HepG2 (cell line): ENCODE results near the gene MAPK14. TPM values are rescaled to one million over a fixed set of nuclear protein-coding genes. Genes with fewer than 3 reads are reported as not detected.
A peak's percentile ranks its signal among the peaks of the same experiment; 100 is the strongest.

Source experiments
- ATF7 ChIP-seq, 2 experiments: fragments of 450-650 bp in 1 of 2; sonication (generic) in 1 of 2; formaldehyde crosslinking in 1 of 2; IDR thresholded peaks; 2 replicates each; pipeline versions ENCODE4 v1.4.0 to v1.6.1; 2016 to 2020; ENCODE audit warnings: antibody characterized with exemption in 1 of 2, mild to moderate bottlenecking in 1 of 2, missing genetic modification reagents in 1 of 2
- CCAR2 ChIP-seq: fragments of 200-400 bp; formaldehyde crosslinking; optimal IDR thresholded peaks from 2 replicates; pipeline ENCODE3; 2018; ENCODE audit warnings: low read depth, mild to moderate bottlenecking, low read length, moderate library complexity
- EEA1 ChIP-seq: sonication (generic); formaldehyde crosslinking; IDR thresholded peaks from 2 replicates; pipeline ENCODE4 v1.5.1; 2020; ENCODE audit warnings: mild to moderate bottlenecking, missing genetic modification reagents, borderline replicate concordance
- KMT2B ChIP-seq: IDR thresholded peaks from 2 replicates; pipeline ENCODE4 v1.6.1; 2016; ENCODE audit warnings: missing genetic modification reagents, missing compliant biosample characterization
- NFKB2 ChIP-seq: sonication (generic); formaldehyde crosslinking; IDR thresholded peaks from 2 replicates; pipeline ENCODE4 v1.4.0; 2020; ENCODE audit warnings: missing genetic modification reagents, borderline replicate concordance
- RFXANK ChIP-seq: IDR thresholded peaks from 2 replicates; pipeline ENCODE4 v1.6.1; 2016
- SMARCE1 ChIP-seq: fragments of 450-650 bp; IDR thresholded peaks from 2 replicates; pipeline ENCODE4 v1.6.1; 2017; ENCODE audit warnings: borderline replicate concordance
- TAF15 ChIP-seq: fragments of 200-400 bp; formaldehyde crosslinking; IDR thresholded peaks from one replicate; pipeline ENCODE4 v1.6.1; 2018; ENCODE audit warnings: mild to moderate bottlenecking, low read depth, low read length; ENCODE audit not compliant: poor library complexity, severe bottlenecking
- ZFP36L1 ChIP-seq: sonication (generic); formaldehyde crosslinking; IDR thresholded peaks from 2 replicates; pipeline ENCODE4 v1.8.0; 2022; ENCODE audit warnings: mild to moderate bottlenecking, missing genetic modification reagents, moderate library complexity
- ZNF24 ChIP-seq: fragments of 450-650 bp; IDR thresholded peaks from 2 replicates; pipeline ENCODE4 v1.6.1; 2017; ENCODE audit warnings: antibody characterized with exemption, mild to moderate bottlenecking
- ZNF251 ChIP-seq: sonication (generic); formaldehyde crosslinking; IDR thresholded peaks from 2 replicates; pipeline ENCODE4 v1.9.0; 2021; ENCODE audit warnings: mild to moderate bottlenecking, missing genetic modification reagents
- ZNF333 ChIP-seq: sonication (generic); formaldehyde crosslinking; IDR thresholded peaks from 2 replicates; pipeline ENCODE4 v1.4.0; 2020; ENCODE audit warnings: mild to moderate bottlenecking, missing genetic modification reagents, borderline replicate concordance
- ZNF510 ChIP-seq: sonication (generic); formaldehyde crosslinking; IDR thresholded peaks from 2 replicates; pipeline ENCODE4 v1.4.0; 2020; ENCODE audit warnings: low read depth, mild to moderate bottlenecking, missing genetic modification reagents
- polyA plus RNA-seq, 8 experiments: library from polyadenylated mRNA; depleted of rRNA in 3 of 8; stranded (reverse) in 7 of 8; unstranded in 1 of 8; fragments of >200 nt; fragmentation: Illumina TruSeq in 4 of 8; extraction: Trizol in 4 of 8; gene quantifications; 2 replicates each; pipeline versions ENCODE4 v1.2.1 to v1.2.3, GENCODE V29; 2011 to 2016; ENCODE audit warnings: low read depth in 4 of 8, missing spikeins in 1 of 8, mixed read lengths in 1 of 8; ENCODE audit not compliant: insufficient read depth in 1 of 8
- total RNA-seq, 5 experiments: library from RNA; depleted of rRNA; stranded (reverse); fragments of >200 nt; fragmentation: Illumina TruSeq; extraction: Trizol; gene quantifications; 2 replicates each; pipeline ENCODE4 v1.2.3, GENCODE V29; 2016; ENCODE audit warnings: low read depth in 1 of 5
- TF ChIP-seq, protein P1 (sequence below): sonication (generic); formaldehyde crosslinking; IDR thresholded peaks from 2 replicates; pipeline ENCODE4 v1.5.1; 2020; ENCODE audit warnings: missing genetic modification reagents, mild to moderate bottlenecking, borderline replicate concordance
- TF ChIP-seq, protein P2 (sequence below): sonication (generic); formaldehyde crosslinking; IDR thresholded peaks from 2 replicates; pipeline ENCODE4 v1.4.0; 2020; ENCODE audit warnings: mild to moderate bottlenecking, missing genetic modification reagents
- TF ChIP-seq, protein P3 (sequence below): IDR thresholded peaks from 2 replicates; pipeline ENCODE4 v1.6.1; 2016; ENCODE audit warnings: low read depth

Gene MAPK14
- total and polyA plus RNA-seq, 2 of the 13 experiments (the other 11 are each of a cell fraction or from before 2014, with no cell fraction given), result 66.3 to 67.3 TPM

DNA sequence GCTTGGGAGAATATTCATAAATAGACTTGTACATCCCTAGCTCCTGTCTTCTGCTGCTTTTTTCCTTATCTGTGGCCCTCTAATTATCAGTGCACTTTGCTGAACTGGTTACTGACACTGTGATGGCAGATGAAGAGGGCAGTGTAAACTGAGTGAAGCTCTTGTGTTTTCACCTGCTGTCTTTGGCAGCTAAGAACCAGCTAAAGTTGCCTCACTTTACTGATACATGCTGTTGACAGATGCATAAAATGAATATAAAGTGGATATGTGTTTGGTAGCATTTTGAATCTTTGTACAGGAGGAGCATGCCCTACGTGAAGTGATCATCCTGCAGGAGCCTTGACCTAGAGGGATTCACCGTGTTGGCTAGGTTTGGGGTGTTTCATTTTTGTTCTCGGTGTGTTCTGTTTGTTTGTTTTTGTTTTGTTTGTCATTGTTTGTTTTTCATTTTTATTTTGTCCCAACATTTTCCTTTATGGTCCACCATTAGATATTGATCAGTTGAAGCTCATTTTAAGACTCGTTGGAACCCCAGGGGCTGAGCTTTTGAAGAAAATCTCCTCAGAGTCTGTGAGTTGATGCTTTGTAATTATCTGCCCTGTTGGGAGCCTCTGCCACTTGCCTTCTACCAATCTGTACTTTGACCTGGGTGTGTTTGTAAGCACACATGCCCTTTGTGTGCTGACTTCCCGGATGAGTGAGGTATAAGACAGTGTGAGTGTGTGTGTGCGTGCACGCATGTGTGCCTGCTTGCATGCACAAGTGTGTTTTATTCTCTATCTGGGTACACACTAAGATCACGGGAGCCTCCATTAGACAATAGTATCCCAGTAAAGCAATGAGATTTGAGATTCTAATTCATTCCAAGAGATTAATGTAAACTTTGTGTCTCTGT lies 68.1 kb downstream of the MAPK14 start (continued):
- TF ChIP-seq ATF7 (IDR thresholded peaks at IDR 0.05) (no peak), ATF7 (CRISPR knock-in tag; IDR thresholded peaks at IDR 0.05) (no peak), ZNF24 (no peak), CCAR2 (no peak), ZNF251 (CRISPR knock-in tag) (no peak), ZNF333 (CRISPR knock-in tag) (no peak), RFXANK (peak; percentile 82), ZNF510 (CRISPR knock-in tag) (no peak), ZFP36L1 (CRISPR knock-in tag) (no peak), KMT2B (peak; percentile 80), NFKB2 (CRISPR knock-in tag) (no peak), TAF15 (no peak), SMARCE1 (no peak), EEA1 (CRISPR knock-in tag) (no peak)
- TF ChIP-seq, protein P1, sequence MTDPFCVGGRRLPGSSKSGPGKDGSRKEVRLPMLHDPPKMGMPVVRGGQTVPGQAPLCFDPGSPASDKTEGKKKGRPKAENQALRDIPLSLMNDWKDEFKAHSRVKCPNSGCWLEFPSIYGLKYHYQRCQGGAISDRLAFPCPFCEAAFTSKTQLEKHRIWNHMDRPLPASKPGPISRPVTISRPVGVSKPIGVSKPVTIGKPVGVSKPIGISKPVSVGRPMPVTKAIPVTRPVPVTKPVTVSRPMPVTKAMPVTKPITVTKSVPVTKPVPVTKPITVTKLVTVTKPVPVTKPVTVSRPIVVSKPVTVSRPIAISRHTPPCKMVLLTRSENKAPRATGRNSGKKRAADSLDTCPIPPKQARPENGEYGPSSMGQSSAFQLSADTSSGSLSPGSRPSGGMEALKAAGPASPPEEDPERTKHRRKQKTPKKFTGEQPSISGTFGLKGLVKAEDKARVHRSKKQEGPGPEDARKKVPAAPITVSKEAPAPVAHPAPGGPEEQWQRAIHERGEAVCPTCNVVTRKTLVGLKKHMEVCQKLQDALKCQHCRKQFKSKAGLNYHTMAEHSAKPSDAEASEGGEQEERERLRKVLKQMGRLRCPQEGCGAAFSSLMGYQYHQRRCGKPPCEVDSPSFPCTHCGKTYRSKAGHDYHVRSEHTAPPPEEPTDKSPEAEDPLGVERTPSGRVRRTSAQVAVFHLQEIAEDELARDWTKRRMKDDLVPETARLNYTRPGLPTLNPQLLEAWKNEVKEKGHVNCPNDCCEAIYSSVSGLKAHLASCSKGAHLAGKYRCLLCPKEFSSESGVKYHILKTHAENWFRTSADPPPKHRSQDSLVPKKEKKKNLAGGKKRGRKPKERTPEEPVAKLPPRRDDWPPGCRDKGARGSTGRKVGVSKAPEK, result peak; percentile 12; the same call in 1 of the 2 replicates
- TF ChIP-seq, protein P2, sequence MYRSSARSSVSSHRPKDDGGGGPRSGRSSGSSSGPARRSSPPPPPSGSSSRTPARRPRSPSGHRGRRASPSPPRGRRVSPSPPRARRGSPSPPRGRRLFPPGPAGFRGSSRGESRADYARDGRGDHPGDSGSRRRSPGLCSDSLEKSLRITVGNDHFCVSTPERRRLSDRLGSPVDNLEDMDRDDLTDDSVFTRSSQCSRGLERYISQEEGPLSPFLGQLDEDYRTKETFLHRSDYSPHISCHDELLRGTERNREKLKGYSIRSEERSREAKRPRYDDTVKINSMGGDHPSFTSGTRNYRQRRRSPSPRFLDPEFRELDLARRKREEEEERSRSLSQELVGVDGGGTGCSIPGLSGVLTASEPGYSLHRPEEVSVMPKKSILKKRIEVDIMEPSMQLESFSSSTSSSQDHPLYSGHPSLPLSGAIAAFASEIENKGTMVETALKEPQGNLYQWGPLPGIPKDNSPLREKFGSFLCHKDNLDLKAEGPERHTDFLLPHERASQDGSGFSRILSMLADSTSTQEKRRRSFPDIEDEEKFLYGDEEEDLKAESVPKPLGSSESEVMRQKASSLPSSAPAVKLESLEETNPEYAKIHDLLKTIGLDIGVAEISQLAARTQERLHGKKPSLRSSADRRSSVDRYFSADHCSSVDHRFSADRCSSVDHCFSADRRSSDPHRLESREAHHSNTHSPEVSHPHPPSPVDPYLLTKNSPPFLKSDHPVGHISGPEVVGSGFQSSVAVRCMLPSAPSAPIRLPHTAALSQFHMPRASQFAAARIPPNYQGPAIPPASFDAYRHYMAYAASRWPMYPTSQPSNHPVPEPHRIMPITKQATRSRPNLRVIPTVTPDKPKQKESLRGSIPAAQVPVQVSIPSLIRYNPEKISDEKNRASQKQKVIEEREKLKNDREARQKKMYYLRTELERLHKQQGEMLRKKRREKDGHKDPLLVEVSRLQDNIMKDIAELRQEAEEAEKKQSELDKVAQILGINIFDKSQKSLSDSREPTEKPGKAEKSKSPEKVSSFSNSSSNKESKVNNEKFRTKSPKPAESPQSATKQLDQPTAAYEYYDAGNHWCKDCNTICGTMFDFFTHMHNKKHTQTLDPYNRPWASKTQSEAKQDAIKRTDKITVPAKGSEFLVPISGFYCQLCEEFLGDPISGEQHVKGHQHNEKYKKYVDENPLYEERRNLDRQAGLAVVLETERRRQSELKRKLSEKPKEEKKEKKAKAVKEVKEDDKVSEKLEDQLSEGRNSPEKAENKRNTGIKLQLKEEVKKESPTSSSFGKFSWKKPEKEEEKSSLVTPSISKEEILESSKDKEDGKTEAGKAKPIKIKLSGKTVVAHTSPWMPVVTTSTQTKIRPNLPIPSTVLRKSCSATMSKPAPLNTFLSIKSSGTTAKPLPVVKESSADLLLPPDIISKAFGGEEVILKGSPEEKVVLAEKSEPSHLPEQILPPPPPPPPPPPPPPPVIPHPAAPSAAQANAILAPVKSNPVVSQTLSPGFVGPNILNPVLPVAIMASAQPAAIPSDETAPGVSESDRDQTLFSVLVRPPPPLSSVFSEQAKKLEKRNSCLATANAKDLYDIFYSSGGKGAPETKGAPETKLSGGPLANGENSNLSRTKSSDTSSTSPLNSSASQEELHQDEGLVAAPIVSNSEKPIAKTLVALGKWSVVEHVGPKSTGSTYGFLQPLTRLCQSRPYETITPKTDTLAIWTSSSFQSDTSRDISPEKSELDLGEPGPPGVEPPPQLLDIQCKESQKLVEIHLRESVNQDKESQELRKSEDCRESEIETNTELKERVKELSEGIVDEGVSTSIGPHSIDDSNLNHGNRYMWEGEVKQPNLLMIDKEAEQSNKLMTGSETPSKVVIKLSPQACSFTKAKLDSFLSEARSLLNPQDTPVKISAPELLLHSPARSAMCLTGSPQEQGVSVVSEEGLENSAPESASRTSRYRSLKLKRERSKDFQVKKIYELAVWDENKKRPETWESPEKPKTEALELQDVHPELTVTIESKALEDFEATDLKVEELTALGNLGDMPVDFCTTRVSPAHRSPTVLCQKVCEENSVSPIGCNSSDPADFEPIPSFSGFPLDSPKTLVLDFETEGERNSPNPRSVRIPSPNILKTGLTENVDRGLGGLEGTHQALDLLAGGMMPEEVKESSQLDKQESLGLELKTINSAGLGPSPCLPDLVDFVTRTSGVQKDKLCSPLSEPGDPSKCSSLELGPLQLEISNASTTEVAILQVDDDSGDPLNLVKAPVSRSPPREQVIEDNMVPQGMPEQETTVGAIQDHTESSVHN (CRISPR knock-in tag), result no peak
- TF ChIP-seq, protein P3, sequence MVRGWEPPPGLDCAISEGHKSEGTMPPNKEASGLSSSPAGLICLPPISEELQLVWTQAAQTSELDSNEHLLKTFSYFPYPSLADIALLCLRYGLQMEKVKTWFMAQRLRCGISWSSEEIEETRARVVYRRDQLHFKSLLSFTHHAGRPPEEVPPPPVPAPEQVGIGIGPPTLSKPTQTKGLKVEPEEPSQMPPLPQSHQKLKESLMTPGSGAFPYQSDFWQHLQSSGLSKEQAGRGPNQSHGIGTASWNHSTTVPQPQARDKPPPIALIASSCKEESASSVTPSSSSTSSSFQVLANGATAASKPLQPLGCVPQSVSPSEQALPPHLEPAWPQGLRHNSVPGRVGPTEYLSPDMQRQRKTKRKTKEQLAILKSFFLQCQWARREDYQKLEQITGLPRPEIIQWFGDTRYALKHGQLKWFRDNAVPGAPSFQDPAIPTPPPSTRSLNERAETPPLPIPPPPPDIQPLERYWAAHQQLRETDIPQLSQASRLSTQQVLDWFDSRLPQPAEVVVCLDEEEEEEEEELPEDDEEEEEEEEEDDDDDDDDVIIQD (CRISPR knock-in tag), result peak; percentile 98
